Pancreas (tissue), 10 donors: Measurements from ENCODE around the gene KIF23. TPM values are rescaled to one million over a fixed set of nuclear protein-coding genes. Genes with fewer than 3 reads are reported as not detected.

ENCODE experiments used
- ATAC-seq, 4 donors: fragments of 200-7000 bp; cut with Tn5 transposase; one replicate each; pipeline versions ENCODE4 v1.8.0 to v1.9.1; 2020; ENCODE audit warnings: mild to moderate bottlenecking in 4 of 4, moderate library complexity in 4 of 4
- DNase-seq, 6 donors: peaks; one replicate each; pipeline ENCODE4 v3.0.0-alpha.2; 2020
- FAIRE-seq: peaks from 2 replicates; lab custom pipeline; 2012; peaks lifted over from hg19 to GRCh38; lab: Jason Lieb, UNC
- H3K27ac ChIP-seq, 4 donors: fragments of 200-600 bp; sonication (generic); 1 replicate in 3 of 4; 2 replicates in 1 of 4; pipeline versions ENCODE4 v1.5.0 to v1.8.0; 2020
- H3K27me3 ChIP-seq, 4 donors: fragments of 200-600 bp; one replicate each; pipeline ENCODE4 v1.8.0; 2021
- H3K36me3 ChIP-seq, 3 donors: fragments of 200-600 bp; sonication (generic) in 1 of 3; one replicate each; pipeline versions ENCODE4 v1.5.0 to v1.8.0; 2020 to 2021
- H3K4me1 ChIP-seq, 3 donors: fragments of 200-600 bp; one replicate each; pipeline ENCODE4 v1.8.0; 2021
- H3K4me3 ChIP-seq, 4 donors: fragments of 200-600 bp; sonication (generic) in 2 of 4; one replicate each; pipeline versions ENCODE4 v1.5.0 to v1.8.0; 2020 to 2021
- H3K9me3 ChIP-seq, 4 donors: fragments of 200-600 bp; one replicate each; pipeline ENCODE4 v1.8.0; 2021
- WGBS, 2 donors: extraction: QIAGEN DNeasy Blood & Tissue Kit; methylation state at CpG; one replicate each; pipeline ENCODE4 v1.1.7; 2013; 5-methylcytosine and 5-hydroxymethylcytosine counted together
- intact Hi-C, 3 donors: fragments of 100-400 bp; cut with DNase I; formaldehyde crosslinking; loops; one replicate each; pipeline versions ENCODE4 v1.11.1 to v1.14.2; 2022
- polyA plus RNA-seq, 2 donors: library from polyadenylated mRNA; stranded (reverse); fragments of 200-250 nt; gene quantifications; one replicate each; pipeline ENCODE4 v1.2.3, GENCODE V29; 2013
- total RNA-seq, 6 donors: library from RNA; stranded (reverse); fragmentation: NEBNext Ultra II Directional in 4 of 6; extraction: Animal tissue kit (Norgen Biotek cat#: 25700) in 4 of 6; gene quantifications; one replicate each; pipeline versions ENCODE4 v1.2.1 to v1.2.4, GENCODE V29; 2021 to 2023
- TF ChIP-seq, protein P1 (sequence below), 4 donors: fragments of 200-600 bp; sonication (generic) in 3 of 4; IDR thresholded peaks; one replicate each; pipeline versions ENCODE4 v1.5.0 to v1.8.0; 2021; ENCODE audit warnings: antibody characterized with exemption in 4 of 4
- donor health status: healthy with polysubstance abuse.
- donor health status: DM: no; HTN: no; CAD: no; lungs with moderate emphysema.
- donor health status: DM: no; HTN: no; CAD: no.
- donor health status: control.
- donor health status: control.
- donor health status: Bipolar disorder and iron deficiency.
- donor health status: DM: yes; HTN: yes; CAD: no.
- donor health status: DM: no; HTN: no; CAD: no.
- donor health status: DM: no; HTN: no; CAD: no.
- donor health status: DM: yes; HTN: yes; CAD: no.

KIF23 gene
- total and polyA plus RNA-seq, 8 donors: 0.19 to 2.0 (median 0.88) TPM

DNA sequence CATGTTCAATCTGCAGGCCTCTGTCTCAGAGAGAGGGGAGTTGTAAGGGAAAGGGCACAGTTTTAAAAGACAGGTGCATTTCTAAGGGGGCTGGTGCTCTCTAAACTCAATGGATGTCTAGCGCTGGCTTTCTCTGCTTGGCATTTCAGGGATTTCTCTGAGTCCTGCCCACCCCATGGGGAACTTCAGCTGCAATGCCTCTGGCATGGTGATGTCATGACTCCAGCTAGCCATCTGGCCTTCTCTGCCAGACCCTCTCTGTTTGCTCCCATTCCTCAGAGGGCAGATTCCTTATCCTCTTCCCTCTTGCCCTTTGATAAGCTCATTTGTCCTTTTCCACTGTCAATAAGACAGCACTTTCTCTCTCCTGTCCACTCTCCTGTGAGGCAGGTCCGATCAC is 79.3 kb downstream of the KIF23 start:
- FAIRE-seq (no peak), DNase-seq (no peak), ATAC-seq (no peak)
- Histone ChIP-seq H3K4me3 (no peak overlapping the region), H3K36me3 (no peaks in the 10 kb centered on the region), H3K27me3 (no peaks in the 10 kb centered on the region), H3K4me1 (no peaks in the 10 kb centered on the region), H3K9me3 (no peaks in the 10 kb centered on the region), H3K27ac (no peak overlapping the region)
- TF ChIP-seq, protein P1, sequence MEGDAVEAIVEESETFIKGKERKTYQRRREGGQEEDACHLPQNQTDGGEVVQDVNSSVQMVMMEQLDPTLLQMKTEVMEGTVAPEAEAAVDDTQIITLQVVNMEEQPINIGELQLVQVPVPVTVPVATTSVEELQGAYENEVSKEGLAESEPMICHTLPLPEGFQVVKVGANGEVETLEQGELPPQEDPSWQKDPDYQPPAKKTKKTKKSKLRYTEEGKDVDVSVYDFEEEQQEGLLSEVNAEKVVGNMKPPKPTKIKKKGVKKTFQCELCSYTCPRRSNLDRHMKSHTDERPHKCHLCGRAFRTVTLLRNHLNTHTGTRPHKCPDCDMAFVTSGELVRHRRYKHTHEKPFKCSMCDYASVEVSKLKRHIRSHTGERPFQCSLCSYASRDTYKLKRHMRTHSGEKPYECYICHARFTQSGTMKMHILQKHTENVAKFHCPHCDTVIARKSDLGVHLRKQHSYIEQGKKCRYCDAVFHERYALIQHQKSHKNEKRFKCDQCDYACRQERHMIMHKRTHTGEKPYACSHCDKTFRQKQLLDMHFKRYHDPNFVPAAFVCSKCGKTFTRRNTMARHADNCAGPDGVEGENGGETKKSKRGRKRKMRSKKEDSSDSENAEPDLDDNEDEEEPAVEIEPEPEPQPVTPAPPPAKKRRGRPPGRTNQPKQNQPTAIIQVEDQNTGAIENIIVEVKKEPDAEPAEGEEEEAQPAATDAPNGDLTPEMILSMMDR (IDR thresholded peaks at IDR 0.05): no peak
- WGBS, 2 donors: 87 to 92% methylated on average over 2 of the region's 2 CpGs
- intact Hi-C loops: no loop called here

DNA sequence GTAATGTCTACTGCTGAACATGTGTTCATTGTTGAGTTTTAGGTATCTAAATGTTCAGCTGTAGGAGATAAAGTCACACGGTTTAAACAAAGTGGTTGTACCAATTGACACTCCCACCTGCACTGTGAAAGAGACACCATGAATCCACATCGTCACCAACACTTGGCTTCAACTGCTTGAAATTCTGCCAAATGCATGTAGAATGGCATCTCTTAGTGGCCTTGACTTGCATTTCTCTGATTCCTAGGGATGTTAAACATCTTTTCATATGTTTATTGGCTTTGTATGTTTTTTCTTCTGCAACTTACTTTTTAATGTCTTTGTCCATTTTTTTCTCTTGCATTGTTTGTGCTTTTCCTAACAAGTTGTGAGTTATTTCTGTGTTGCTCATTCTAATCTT is 81.9 kb downstream of the KIF23 start:
- DNase-seq (no peak), ATAC-seq (no peak), FAIRE-seq (no peak)
- H3K4me1 ChIP-seq: no peaks in the 10 kb centered on the region
- H3K9me3 ChIP-seq: no peaks in the 10 kb centered on the region
- intact Hi-C loops: no loop called here
- H3K27me3 ChIP-seq: no peaks in the 10 kb centered on the region
- TF ChIP-seq, protein P1 (IDR thresholded peaks at IDR 0.05): no peak
- no peak overlapping the region for H3K4me3 ChIP-seq
- 24 to 31% methylated on average over 2 of the region's 2 CpGs for WGBS, 2 donors
- no peaks in the 10 kb centered on the region for H3K36me3 ChIP-seq
- no peak overlapping the region for H3K27ac ChIP-seq

DNA sequence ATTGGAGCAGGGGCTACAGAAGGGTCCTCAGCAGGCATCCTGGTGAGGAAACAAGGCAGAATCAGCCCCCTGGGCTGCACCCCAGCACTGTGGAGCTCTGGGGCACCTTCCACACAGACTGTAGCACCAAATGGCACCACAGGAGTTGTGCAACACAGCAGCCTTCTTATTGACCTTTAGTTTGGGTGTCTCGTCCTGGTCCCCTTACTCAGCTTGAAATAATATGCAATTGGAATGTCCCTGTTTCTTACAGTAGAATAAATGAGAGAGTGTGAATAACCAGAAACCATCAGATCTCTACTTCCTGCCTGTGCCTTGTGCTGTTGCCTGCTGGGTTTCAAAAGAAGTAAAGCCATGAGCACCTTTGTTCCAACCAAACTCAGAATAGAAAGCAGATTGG is 82.9 kb downstream of the KIF23 start:
- DNase-seq (no peak), FAIRE-seq (no peak), ATAC-seq (no peak)
- 86 to 89% methylated on average over 1 of the region's 1 CpG for WGBS, 2 donors
- intact Hi-C loops: no loop called here
- H3K27ac ChIP-seq: no peak overlapping the region
- TF ChIP-seq, protein P1 (IDR thresholded peaks at IDR 0.05): no peak
- no peaks in the 10 kb centered on the region for H3K36me3 ChIP-seq
- no peaks in the 10 kb centered on the region for H3K4me1 ChIP-seq
- H3K27me3 ChIP-seq: no peaks in the 10 kb centered on the region
- no peak overlapping the region for H3K4me3 ChIP-seq
- H3K9me3 ChIP-seq: no peaks in the 10 kb centered on the region

DNA sequence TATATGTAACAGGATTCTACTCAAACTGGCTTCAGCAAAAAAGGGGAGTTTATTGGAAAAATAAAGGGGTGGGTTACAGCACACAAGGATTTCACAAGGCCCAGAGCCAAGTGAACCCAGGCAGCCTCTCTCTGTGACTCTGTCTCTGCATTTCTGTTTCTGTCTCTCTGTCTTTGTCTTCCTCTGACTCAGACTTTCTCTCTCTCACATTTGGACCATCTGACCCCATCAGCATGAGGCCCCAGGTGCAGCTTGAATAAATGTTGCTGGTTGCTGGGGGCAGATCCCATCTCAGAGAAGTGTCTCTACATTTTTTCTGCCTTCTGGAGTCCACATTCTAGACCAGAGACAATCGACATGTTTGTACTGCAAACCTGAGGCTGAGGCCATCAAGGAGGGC is 83.5 kb downstream of the KIF23 start:
- intact Hi-C loops: no loop called here
- no peaks in the 10 kb centered on the region for H3K4me1 ChIP-seq
- H3K9me3 ChIP-seq: no peaks in the 10 kb centered on the region
- no peaks in the 10 kb centered on the region for H3K36me3 ChIP-seq
- no peak overlapping the region for H3K4me3 ChIP-seq
- ATAC-seq: no peak
- H3K27me3 ChIP-seq: no peaks in the 10 kb centered on the region
- TF ChIP-seq, protein P1 (IDR thresholded peaks at IDR 0.05): no peak
- H3K27ac ChIP-seq: no peak overlapping the region
- no peak for DNase-seq
- FAIRE-seq: no peak
- 57 to 59% methylated on average over 1 of the region's 1 CpG for WGBS, 2 donors

Other genes with a start within 250 kb of the KIF23 start
- gene PAQR5, start 115.4 kb upstream of the KIF23 start, total RNA-seq: 1 to 10 TPM; 5.2 to 9.4 (median 6.6) TPM
- 1 to 10 TPM; 5.7 to 6.3 TPM for gene PAQR5, start 115.4 kb upstream of the KIF23 start, polyA plus RNA-seq
- 1,000 to 10,000 TPM in 1 of 6 donors, 100 to 1,000 TPM in 5; 578 to 1,123 (median 772) TPM for gene RPLP1, start 38.5 kb downstream of the KIF23 start, total RNA-seq
- gene RPLP1, start 38.5 kb downstream of the KIF23 start, polyA plus RNA-seq: 100 to 1,000 TPM; 638 to 738 TPM